Dendritic cell treated with granulocyte-macrophage colony-stimulating factor and Interleukin-4, amounts not matched to agents 40 ng/mL and 50 ng/mL, for 4 days (primary cell): ENCODE results near the gene KCNIP4.

Experiments
- H3K27ac Mint-ChIP-seq: one replicate; pipeline ENCODE4 v1.8.0; 2022; ENCODE audit warnings: mild to moderate bottlenecking, mixed read lengths
- H3K27me3 Mint-ChIP-seq: one replicate; pipeline ENCODE4 v1.8.0; 2022; ENCODE audit warnings: mild to moderate bottlenecking, mixed read lengths
- H3K36me3 Mint-ChIP-seq: one replicate; pipeline ENCODE4 v1.8.0; 2022; ENCODE audit warnings: low read depth, mixed read lengths
- H3K4me1 Mint-ChIP-seq: one replicate; pipeline ENCODE4 v1.8.0; 2022; ENCODE audit warnings: low read depth, mixed read lengths
- H3K4me3 Mint-ChIP-seq: one replicate; pipeline ENCODE4 v1.8.0; 2022; ENCODE audit warnings: mild to moderate bottlenecking, moderate library complexity, mixed read lengths
- H3K9me3 Mint-ChIP-seq: one replicate; pipeline ENCODE4 v1.8.0; 2022; ENCODE audit warnings: mixed read lengths
- intact Hi-C: fragments of 100-400 bp; cut with micrococcal nuclease; formaldehyde crosslinking; loops from one replicate; pipeline ENCODE4 v1.15.0; 2022

The KCNIP4 gene

DNA sequence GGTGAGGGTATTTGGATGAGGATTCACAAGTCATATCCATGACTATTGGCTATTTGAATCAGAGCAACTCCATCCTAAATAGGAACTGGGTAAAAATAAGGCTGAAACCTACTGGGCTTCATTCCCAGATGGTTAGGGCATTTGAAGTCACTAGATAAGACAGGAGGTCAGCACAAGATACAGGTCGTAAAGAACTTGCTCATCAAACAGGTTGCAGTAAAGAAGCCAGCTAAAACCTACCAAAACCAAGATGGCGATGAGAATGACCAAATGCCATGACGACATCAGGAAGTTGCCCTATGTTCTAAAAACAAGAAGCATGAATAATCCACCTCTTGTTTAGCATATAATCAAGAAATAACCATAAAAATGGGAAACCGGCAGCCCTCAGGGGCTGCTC lies 1023.4 kb downstream of the KCNIP4 start:
- H3K27ac Mint-ChIP-seq = no peak overlapping the region
- H3K4me3 Mint-ChIP-seq = no peak overlapping the region
- H3K4me1 Mint-ChIP-seq = no peaks in the 10 kb centered on the region
- no peaks in the 10 kb centered on the region for H3K36me3 Mint-ChIP-seq
- intact Hi-C loops = no loop called here
- peaks cover 9% of the 10 kb centered on the region for H3K9me3 Mint-ChIP-seq
- no peaks in the 10 kb centered on the region for H3K27me3 Mint-ChIP-seq

DNA sequence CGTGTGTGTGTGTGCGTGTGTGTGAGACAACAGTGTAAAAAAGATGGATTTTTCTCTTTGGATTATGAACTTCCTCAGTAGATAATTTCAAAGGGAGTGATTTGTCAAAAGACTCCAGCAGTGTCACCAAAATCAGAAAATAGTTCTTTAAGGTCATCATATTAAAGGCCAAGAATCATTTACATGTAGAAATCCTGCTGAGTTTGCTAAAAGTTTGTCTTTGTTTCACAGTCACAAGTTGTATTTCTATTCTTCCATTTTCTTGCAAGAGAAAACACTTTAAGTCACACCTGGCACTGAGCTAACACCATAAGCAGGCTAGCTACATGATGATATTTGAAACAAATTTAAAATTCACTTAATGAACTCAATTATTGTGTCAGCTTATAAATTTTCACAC lies 1025.6 kb downstream of the KCNIP4 start:
- Mint-ChIP-seq H3K27me3 (no peaks in the 10 kb centered on the region), H3K36me3 (no peaks in the 10 kb centered on the region), H3K4me1 (no peaks in the 10 kb centered on the region), H3K4me3 (no peak overlapping the region), H3K9me3 (peaks cover 9% of the 10 kb centered on the region), H3K27ac (no peak overlapping the region)
- intact Hi-C loops = no loop called here

DNA sequence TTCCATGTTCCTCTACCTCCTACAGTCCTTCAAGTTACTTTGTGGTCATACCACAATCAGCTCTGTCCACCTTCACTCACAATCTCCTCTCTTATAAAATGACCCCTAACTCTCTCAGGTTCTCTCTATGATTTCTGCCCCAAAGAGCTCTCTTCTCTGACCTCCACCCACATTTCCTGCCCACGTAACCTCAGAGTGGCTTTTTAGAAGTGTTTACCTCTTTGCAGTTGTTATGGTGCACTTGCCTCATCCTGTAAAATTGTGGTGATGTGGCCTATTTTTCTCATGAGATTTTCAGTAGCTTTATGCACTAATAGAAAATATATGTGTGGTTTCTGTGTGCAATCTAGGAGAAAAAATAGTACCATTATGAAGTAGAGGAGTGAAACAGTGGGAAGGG lies 1032.5 kb downstream of the KCNIP4 start:
- no peaks in the 10 kb centered on the region for H3K36me3 Mint-ChIP-seq
- H3K4me1 Mint-ChIP-seq = no peaks in the 10 kb centered on the region
- no peak overlapping the region for H3K4me3 Mint-ChIP-seq
- peaks cover 6% of the 10 kb centered on the region for H3K9me3 Mint-ChIP-seq
- intact Hi-C loops = no loop called here
- H3K27me3 Mint-ChIP-seq = no peaks in the 10 kb centered on the region
- H3K27ac Mint-ChIP-seq = no peak overlapping the region

DNA sequence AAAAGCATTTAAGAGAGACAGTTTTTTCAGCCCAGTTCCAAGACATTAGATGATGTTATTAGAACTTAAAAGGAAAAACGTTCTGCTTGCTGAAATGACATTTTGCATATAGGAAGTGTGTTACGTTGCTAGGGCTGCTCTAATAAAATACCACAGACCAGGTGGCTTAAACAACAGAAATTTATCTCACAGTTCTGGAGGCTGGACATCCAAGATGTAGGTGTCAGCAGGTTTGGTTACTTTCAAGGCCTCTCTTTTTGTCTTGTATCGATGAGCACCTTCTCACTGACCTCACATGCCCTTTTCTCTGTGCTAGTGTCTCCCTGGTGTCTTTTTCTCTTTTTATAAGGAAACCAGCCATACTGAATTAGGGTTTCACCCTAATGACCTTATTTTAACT lies 1043.6 kb downstream of the KCNIP4 start:
- H3K36me3 Mint-ChIP-seq = no peaks in the 10 kb centered on the region
- no peak overlapping the region for H3K4me3 Mint-ChIP-seq
- intact Hi-C loops = no loop called here
- H3K4me1 Mint-ChIP-seq = no peaks in the 10 kb centered on the region
- H3K27me3 Mint-ChIP-seq = no peaks in the 10 kb centered on the region
- H3K27ac Mint-ChIP-seq = no peak overlapping the region
- peaks cover 12% of the 10 kb centered on the region for H3K9me3 Mint-ChIP-seq

DNA sequence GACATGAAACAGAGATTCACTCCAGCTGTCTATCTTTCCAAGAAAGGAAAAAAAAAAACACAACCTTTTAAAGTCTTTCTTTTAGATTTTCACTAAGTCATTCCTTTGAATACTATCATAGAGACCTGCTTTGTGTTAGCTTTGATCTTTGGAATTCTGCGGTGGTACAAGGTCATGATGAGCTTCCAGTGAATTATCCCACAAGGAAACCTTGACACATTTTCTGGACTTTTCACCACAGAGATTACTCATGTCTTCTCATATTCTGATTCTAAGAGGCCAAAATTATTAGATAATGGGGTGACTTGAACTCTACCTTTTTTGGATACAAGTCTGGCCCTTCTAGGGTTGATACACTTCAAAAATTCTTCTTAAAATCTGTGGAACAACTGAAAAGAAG lies 1046.7 kb downstream of the KCNIP4 start:
- no peaks in the 10 kb centered on the region for H3K4me1 Mint-ChIP-seq
- intact Hi-C loops = no loop called here
- no peaks in the 10 kb centered on the region for H3K36me3 Mint-ChIP-seq
- no peaks in the 10 kb centered on the region for H3K27me3 Mint-ChIP-seq
- no peak overlapping the region for H3K27ac Mint-ChIP-seq
- H3K9me3 Mint-ChIP-seq = peaks cover 20% of the 10 kb centered on the region
- no peak overlapping the region for H3K4me3 Mint-ChIP-seq

DNA sequence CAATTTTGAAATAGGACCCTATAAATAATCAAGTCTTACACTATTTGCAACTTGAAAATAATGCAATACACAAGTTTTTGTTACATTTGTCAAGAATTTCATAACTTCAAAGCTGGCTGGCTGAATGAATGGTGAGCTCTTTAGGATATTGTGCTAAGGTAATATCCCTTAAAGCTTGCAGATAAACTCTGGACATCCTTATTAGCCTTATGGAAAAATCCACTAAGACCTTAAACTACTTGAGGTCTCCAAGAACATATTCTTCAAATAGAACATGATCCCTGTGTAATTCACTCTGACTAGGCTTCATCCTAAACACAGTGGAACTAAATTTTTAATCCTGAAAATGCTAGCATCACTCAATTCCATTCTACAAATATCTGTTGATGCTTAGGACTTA lies 1049.0 kb downstream of the KCNIP4 start:
- Mint-ChIP-seq H3K36me3 (no peaks in the 10 kb centered on the region), H3K4me3 (no peak overlapping the region), H3K9me3 (peaks cover 9% of the 10 kb centered on the region), H3K4me1 (no peaks in the 10 kb centered on the region), H3K27ac (no peak overlapping the region), H3K27me3 (no peaks in the 10 kb centered on the region)
- intact Hi-C loops = no loop called here

DNA sequence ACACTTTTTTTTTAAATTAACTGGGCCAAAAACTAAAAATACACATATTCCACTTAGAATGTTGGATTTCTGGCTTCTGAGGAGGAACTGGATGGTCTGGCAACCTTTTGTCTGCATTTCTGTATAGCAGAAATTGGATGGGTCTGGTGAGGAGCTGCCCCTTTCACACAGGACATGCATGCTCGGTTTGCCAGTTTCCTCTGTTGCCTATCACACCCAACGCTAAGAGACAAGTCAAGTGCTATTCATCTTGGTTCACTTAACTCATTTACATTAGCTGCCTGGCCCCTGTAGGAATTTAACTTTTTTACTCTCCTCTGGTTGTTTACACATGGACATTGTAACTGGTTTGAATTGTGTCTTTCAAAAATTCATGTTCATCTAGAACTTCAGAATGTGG lies 1052.6 kb downstream of the KCNIP4 start:
- H3K36me3 Mint-ChIP-seq = no peaks in the 10 kb centered on the region
- no peaks in the 10 kb centered on the region for H3K4me1 Mint-ChIP-seq
- H3K27ac Mint-ChIP-seq = no peak overlapping the region
- intact Hi-C loops = no loop called here
- H3K27me3 Mint-ChIP-seq = no peaks in the 10 kb centered on the region
- H3K9me3 Mint-ChIP-seq = peaks cover 9% of the 10 kb centered on the region
- H3K4me3 Mint-ChIP-seq = no peak overlapping the region

DNA sequence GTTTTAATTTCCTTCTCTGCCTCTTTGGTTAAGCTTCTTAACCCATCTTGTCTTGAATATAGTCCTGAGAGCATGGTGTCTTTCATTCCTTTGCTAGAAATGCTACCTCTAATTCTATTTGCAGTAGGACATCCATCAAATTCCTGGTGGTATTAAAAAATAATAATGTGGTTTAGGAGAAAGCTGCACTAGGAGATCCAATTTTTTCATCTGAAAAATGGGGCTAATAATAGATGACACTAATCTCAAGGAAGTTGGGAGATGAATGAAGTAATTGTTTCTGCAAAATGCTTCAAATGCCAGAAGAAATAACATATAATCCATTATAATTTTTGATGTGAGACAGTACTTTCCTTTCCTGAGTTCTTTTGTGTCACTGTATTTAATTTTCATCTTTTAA lies 1053.4 kb downstream of the KCNIP4 start:
- peaks cover 9% of the 10 kb centered on the region for H3K9me3 Mint-ChIP-seq
- H3K27ac Mint-ChIP-seq = no peak overlapping the region
- H3K27me3 Mint-ChIP-seq = no peaks in the 10 kb centered on the region
- no peaks in the 10 kb centered on the region for H3K36me3 Mint-ChIP-seq
- intact Hi-C loops = no loop called here
- H3K4me3 Mint-ChIP-seq = no peak overlapping the region
- H3K4me1 Mint-ChIP-seq = no peaks in the 10 kb centered on the region

DNA sequence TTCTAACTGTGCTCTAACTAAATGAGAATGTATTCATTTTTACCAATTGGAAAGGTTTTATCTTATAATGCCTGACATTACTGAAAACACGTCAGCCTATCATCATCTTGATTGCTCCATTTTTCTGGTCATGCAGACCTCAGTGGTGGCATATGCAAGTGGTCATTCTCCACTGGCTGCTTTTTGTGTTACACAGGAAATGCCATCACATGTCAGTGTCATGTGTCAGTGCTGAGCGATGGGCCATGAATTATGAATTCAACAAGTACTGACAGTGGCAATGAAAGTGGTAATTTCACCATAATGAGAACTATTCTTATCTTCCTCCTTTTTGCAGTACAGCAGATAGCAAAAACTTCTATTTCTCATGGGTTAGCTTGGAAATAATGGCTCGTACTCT lies 1057.8 kb downstream of the KCNIP4 start:
- no peaks in the 10 kb centered on the region for H3K4me1 Mint-ChIP-seq
- intact Hi-C loops = no loop called here
- no peak overlapping the region for H3K4me3 Mint-ChIP-seq
- H3K36me3 Mint-ChIP-seq = no peaks in the 10 kb centered on the region
- no peaks in the 10 kb centered on the region for H3K27me3 Mint-ChIP-seq
- H3K9me3 Mint-ChIP-seq = peaks cover 11% of the 10 kb centered on the region
- H3K27ac Mint-ChIP-seq = no peak overlapping the region

DNA sequence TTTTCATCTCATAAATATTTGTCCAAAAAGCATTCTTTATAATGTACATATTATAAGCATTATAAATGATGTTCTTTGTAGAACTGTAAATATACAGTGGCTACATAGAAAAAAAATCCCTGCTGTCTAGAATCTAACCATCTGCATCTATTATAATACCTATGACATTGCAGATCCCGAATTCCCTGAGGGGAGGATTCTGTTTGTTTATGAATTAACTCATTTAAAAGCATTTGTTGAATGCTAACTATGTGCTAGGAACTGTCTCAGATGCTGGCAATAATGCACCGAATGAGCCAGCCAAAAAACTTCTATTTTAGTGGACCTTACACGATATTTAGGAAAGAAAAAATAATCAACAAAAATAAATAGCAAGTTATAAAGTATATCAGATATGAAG lies 1058.7 kb downstream of the KCNIP4 start:
- H3K4me1 Mint-ChIP-seq = no peaks in the 10 kb centered on the region
- intact Hi-C loops = no loop called here
- H3K4me3 Mint-ChIP-seq = no peak overlapping the region
- H3K27ac Mint-ChIP-seq = no peak overlapping the region
- H3K27me3 Mint-ChIP-seq = no peaks in the 10 kb centered on the region
- no peaks in the 10 kb centered on the region for H3K36me3 Mint-ChIP-seq
- peaks cover 15% of the 10 kb centered on the region for H3K9me3 Mint-ChIP-seq

DNA sequence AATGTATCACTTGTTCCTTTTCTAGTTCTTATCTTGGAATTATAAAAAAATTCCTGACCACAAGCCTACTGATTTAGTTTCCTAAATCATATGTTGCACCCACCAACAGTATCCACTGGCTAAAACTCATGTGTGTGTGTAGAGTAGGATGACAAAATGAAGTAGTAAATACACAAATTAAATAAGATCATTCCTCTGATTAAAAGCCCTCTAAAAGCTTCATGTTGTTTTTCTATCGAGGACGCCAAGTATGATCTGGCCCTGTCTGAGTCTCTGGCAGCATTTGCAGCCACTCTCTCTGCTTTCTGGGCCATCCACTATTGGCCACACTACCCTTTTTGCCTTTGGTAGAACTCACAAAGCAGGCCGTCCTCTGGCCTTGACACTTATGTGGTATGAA lies 1064.9 kb downstream of the KCNIP4 start:
- Mint-ChIP-seq H3K4me3 (no peak overlapping the region), H3K4me1 (no peaks in the 10 kb centered on the region), H3K27me3 (no peaks in the 10 kb centered on the region), H3K36me3 (no peaks in the 10 kb centered on the region), H3K9me3 (peaks cover 23% of the 10 kb centered on the region), H3K27ac (no peak overlapping the region)
- intact Hi-C loops = no loop called here

DNA sequence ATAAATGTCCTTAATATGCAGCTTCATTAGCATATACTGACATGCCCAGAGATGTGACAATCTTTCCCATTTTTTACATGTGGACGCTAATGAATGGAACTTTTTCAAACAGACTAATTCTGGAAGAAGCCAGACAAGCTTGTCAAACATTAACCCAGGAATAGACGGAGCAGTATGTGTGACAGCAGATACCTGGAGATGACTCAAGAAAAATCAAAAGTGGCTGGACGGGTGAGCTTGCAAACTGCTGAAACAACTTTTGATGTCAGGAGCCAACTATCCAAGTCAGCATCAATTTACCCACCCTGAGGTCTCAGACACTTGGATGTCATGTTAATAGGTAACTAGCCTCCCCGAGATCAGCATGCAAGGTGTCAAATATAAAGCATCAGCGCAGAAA lies 1065.3 kb downstream of the KCNIP4 start:
- intact Hi-C loops = no loop called here
- no peak overlapping the region for H3K27ac Mint-ChIP-seq
- peaks cover 23% of the 10 kb centered on the region for H3K9me3 Mint-ChIP-seq

DNA sequence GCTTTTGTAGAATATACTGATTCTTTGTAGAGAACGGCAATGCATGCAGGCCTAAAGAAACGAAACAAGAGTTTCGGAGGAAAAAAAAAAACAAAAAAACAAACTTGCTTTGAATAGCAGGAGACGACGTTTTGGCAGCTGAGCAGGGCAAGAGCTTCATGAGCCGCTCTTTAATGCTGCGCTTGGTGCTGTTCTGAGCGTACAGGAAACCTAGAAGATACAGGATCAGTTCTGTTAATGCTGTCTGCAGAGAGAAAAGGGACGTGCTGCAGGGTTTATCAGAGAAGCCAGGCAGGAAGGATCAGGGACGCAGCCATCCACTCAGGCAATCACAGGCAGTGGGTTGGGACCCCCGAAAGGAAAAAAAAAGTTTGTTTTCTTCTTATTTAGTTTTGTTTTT lies 1066.1 kb downstream of the KCNIP4 start:
- Mint-ChIP-seq H3K4me1 (no peaks in the 10 kb centered on the region), H3K9me3 (peaks cover 24% of the 10 kb centered on the region), H3K4me3 (no peak overlapping the region), H3K36me3 (no peaks in the 10 kb centered on the region), H3K27ac (no peak overlapping the region), H3K27me3 (no peaks in the 10 kb centered on the region)
- intact Hi-C loops = no loop called here

More for the DNA sequence above, 1065.3 kb downstream of the KCNIP4 start:
- Mint-ChIP-seq H3K36me3 (no peaks in the 10 kb centered on the region), H3K27me3 (no peaks in the 10 kb centered on the region), H3K4me1 (no peaks in the 10 kb centered on the region), H3K4me3 (no peak overlapping the region)

DNA sequence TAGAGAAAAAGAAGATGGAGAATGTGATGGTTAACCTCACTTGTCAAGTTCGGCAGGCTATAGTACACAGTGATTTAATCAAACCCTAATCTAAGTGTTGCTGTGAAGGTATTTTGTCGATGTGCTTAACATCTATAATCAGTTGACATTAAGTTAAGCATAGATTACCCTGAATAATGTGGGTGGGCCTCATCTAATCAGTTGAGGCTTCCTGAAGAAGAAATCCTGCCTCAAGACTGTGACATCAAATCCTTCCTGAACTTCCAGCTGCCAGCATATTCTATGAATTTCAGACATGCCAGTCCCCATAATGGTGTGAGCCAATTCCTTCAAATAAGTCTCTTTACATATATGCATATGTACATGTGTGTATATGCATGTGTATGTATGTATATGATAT lies 1066.9 kb downstream of the KCNIP4 start:
- Mint-ChIP-seq H3K27me3 (no peaks in the 10 kb centered on the region), H3K36me3 (no peaks in the 10 kb centered on the region), H3K9me3 (peaks cover 26% of the 10 kb centered on the region), H3K4me1 (no peaks in the 10 kb centered on the region), H3K27ac (no peak overlapping the region), H3K4me3 (no peak overlapping the region)
- intact Hi-C loops = no loop called here

DNA sequence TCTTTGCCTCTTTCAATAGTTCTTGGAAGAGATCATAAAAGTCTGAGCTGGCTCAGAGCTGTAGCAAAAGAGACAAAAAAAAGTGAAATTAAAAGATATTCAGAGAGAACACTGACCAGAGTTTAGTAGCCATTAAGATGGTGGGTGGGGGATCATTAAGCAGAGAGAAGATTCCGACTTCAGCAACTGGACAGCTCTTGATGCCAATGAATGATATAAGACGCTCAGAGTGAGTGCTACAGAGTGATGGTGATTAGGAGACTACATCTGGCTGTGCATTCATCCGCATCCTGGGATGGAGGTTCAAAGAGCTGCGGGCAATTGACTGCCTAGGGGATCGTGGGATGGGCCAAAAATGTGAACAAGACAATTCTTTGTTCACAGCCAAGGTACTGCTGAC lies 1069.8 kb downstream of the KCNIP4 start:
- intact Hi-C loops = no loop called here
- Mint-ChIP-seq H3K27me3 (no peaks in the 10 kb centered on the region), H3K27ac (no peak overlapping the region), H3K4me3 (no peak overlapping the region), H3K4me1 (no peaks in the 10 kb centered on the region), H3K9me3 (peaks cover 11% of the 10 kb centered on the region), H3K36me3 (no peaks in the 10 kb centered on the region)

DNA sequence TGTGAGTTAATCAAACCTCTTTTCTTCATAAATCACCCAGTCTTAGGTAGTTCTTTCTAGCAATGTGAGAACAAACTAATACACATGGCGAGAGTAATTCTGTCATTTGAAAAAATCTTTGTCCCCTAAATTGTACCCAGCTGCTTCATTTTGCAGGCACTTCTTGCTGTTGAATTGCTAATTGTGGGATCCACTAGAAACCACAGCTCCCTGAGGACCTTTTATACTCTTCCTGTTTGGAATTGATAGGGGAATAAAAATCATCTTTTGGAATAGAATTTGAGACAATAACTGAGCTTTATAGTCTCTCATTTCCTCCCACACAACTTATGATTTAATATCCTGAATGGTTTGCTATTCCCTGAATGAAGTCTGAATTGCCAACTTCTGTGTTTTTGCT lies 1078.1 kb downstream of the KCNIP4 start:
- intact Hi-C loops = no loop called here
- H3K27me3 Mint-ChIP-seq = no peaks in the 10 kb centered on the region
- H3K4me1 Mint-ChIP-seq = no peaks in the 10 kb centered on the region
- no peak overlapping the region for H3K4me3 Mint-ChIP-seq
- H3K36me3 Mint-ChIP-seq = no peaks in the 10 kb centered on the region
- peaks cover 6% of the 10 kb centered on the region for H3K9me3 Mint-ChIP-seq
- H3K27ac Mint-ChIP-seq = no peak overlapping the region
